KOPT-K1 (cell line): ENCODE results near the gene KRTAP9-8.
"Not testable (repeated sequence)": the region's sequence is repeated elsewhere in the genome, so short reads cannot be mapped to it uniquely, and the experiment has no call there.

ENCODE experiments used
- H3K27ac ChIP-seq: fragments of 200-600 bp; sonication (generic); 2 replicates; pipeline ENCODE4 v1.5.1; 2016; ENCODE audit warnings: antibody characterized with exemption, mild to moderate bottlenecking, low read depth, low read length; ENCODE audit not compliant: poor library complexity, severe bottlenecking
- H3K36me3 ChIP-seq: fragments of 200-600 bp; sonication (generic); 2 replicates; pipeline ENCODE4 v1.5.1; 2017; ENCODE audit warnings: antibody characterized with exemption, mild to moderate bottlenecking, low read length, moderate library complexity; ENCODE audit not compliant: insufficient read depth
- H3K9me3 ChIP-seq: fragments of 200-600 bp; sonication (generic); 2 replicates; pipeline ENCODE4 v1.5.1; 2017; ENCODE audit warnings: antibody characterized with exemption, low read length, mild to moderate bottlenecking; ENCODE audit not compliant: insufficient read depth, poor library complexity, severe bottlenecking

Gene KRTAP9-8, protein sequence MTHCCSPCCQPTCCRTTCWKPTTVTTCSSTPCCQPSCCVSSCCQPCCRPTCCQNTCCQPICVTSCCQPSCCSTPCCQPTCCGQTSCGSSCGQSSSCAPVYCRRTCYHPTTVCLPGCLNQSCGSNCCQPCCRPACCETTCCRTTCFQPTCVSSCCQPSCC

GRCh38 chr17:41237949-41238437 is at the start of gene KRTAP9-8:
KRTAP9-8 (plus strand) TSS chr17:41237999; CDS start chr17:41238052, 53 bp downstream.
- H3K9me3 ChIP-seq, H3K27ac ChIP-seq, H3K36me3 ChIP-seq: not testable (repeated sequence)

DNA sequence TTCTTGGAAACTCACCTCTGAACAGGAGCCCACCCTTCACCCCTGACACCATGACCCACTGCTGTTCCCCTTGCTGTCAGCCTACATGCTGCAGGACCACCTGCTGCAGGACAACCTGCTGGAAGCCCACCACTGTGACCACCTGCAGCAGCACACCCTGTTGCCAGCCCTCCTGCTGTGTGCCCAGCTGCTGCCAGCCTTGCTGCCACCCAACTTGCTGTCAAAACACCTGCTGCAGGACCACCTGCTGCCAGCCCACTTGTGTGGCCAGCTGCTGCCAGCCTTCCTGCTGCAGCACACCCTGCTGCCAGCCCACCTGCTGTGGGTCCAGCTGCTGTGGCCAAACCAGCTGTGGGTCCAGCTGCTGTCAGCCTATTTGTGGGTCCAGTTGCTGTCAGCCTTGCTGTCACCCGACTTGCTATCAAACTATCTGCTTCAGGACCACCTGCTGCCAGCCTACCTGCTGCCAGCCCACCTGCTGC is 47.9 kb upstream of the KRTAP9-8 start, which contains the start of gene KRTAP9-1:
TSS of gene KRTAP9-1 (plus strand) at position 51 of the 482 bp plus-strand sequence. CDS start at position 51, 0 bp downstream.
- not testable (repeated sequence) for H3K9me3 ChIP-seq, H3K36me3 ChIP-seq, H3K27ac ChIP-seq

DNA sequence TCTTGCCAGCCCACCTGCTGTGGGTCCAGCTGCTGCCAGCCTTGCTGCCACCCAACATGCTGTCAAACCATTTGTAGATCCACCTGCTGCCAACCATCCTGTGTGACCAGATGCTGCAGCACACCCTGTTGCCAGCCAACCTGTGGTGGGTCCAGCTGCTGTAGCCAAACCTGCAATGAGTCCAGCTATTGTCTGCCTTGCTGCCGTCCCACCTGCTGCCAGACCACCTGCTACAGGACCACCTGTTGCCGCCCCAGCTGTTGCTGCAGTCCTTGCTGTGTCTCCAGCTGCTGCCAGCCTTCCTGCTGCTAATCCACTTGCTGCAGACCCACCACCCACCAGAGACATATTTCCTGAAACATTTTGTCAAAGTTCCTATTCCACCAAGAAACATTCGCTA is 47.5 kb upstream of the KRTAP9-8 start:
- Histone ChIP-seq H3K27ac (no peak overlapping the region), H3K36me3 (no peaks in the 10 kb centered on the region), H3K9me3 (no peaks in the 10 kb centered on the region)

DNA sequence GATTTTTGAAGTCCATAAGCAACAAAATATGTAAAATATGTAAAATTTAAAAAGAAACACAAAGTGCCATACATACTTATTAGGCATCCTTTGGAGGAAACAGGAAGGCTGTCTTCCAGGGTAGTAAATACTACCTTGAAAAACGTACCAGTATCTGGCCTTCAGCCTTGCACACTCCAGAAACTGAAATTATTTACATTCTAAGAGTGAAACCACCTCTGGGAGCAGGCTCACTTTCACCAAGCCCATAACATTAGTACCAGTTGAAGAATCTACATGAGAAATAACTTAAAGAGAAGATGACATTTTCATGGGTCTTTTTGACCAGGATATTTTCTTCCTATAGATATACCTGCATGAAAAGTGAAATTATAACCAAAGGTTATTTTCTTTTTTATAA is 41.7 kb upstream of the KRTAP9-8 start:
- H3K27ac ChIP-seq, result no peak overlapping the region
- H3K36me3 ChIP-seq, result no peaks in the 10 kb centered on the region
- no peaks in the 10 kb centered on the region for H3K9me3 ChIP-seq

GRCh38 chr17:41199421-41200078 is 38.2 kb upstream of the KRTAP9-8 start:
- H3K9me3 ChIP-seq, result no peaks in the 10 kb centered on the region
- no peaks in the 10 kb centered on the region for H3K36me3 ChIP-seq
- H3K27ac ChIP-seq, result no peak overlapping the region

DNA sequence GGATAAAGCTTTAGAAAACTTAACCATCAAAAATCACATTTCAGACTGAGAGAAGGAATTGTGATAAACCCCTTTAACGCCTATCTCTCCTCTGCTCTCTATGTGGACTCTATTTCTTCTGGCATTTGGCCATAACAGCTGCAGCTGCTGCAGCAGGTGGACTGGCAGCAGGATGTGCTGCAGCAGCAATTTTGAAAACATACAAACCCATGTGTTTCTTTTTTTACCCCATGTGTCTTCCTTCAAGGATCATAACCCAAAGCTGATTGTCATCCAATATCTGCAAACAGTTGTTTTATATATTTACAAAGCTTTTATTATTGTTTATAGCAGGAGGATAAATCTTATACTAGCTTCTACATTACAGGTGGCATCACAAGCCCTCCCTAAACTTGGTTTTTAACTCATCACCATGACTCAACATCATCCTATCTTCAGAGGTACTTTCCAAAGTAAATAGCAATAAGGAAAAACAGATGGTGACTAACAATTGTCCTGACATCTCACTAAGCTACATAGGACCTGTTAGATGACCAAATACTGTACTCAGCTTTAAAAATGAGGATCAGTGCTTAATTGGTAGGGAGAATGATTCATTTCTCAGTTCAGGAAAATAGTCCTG is 25.8 kb upstream of the KRTAP9-8 start:
- Histone ChIP-seq H3K9me3 (no peaks in the 10 kb centered on the region), H3K36me3 (no peaks in the 10 kb centered on the region), H3K27ac (no peak overlapping the region)

GRCh38 chr17:41212524-41213169 is 25.2 kb upstream of the KRTAP9-8 start:
- Histone ChIP-seq H3K27ac (no peak overlapping the region), H3K36me3 (no peaks in the 10 kb centered on the region), H3K9me3 (no peaks in the 10 kb centered on the region)

DNA sequence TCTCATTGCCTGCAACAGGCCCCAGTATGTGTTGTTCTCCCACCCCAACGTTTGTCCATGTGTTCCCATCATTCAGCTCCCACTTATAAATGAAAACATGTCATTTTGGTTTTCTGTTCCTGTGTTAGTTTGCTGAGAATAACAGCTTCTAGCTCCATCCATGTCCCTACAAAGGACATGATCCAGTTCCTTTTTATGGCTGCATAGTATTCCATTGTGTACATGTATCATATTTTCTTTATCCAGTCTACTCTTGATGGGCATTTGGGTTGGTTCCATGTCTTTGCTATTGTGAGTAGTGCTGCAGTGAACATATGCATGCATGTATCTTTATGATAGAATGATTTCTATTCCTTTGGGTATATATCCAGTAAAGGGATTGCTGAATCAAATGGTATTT is 22.1 kb upstream of the KRTAP9-8 start:
- H3K27ac ChIP-seq, result no peak overlapping the region
- no peaks in the 10 kb centered on the region for H3K9me3 ChIP-seq
- H3K36me3 ChIP-seq, result no peaks in the 10 kb centered on the region

- H3K9me3 ChIP-seq, result no peaks in the 10 kb centered on the region
- no peak overlapping the region for H3K27ac ChIP-seq
- no peaks in the 10 kb centered on the region for H3K36me3 ChIP-seq
Observed at GRCh38 chr17:41223821-41224220, 14.0 kb upstream of the KRTAP9-8 start.

DNA sequence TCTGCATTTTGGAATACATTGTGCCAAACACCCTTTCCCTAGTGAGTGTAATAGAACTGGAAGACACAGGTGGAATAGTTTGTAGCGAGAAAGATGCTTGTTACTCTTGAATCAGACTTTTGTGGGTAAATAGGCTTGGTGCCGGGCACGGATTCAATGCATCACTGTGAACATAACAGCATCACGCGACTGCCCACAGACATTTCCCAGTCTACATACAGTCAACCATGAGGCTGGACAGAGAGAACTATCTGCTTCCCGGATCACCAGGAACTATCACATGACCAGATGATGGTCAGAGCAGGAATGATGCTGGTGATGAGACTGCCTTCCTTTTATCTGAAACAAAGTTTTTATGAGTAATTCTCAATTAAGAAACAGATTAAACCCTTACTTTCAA is 11.7 kb upstream of the KRTAP9-8 start:
- Histone ChIP-seq H3K27ac (no peak overlapping the region), H3K9me3 (no peaks in the 10 kb centered on the region), H3K36me3 (no peaks in the 10 kb centered on the region)

- not testable (repeated sequence) for H3K9me3 ChIP-seq, H3K27ac ChIP-seq, H3K36me3 ChIP-seq
Observed at GRCh38 chr17:41226598-41227095, 11.2 kb upstream of the KRTAP9-8 start, which contains the start of gene KRTAP9-2. KRTAP9-2 (plus strand) TSS chr17:41226648; CDS start chr17:41226655, 7 bp downstream.

GRCh38 chr17:41230094-41230493 is 7.7 kb upstream of the KRTAP9-8 start:
- H3K9me3 ChIP-seq, result no peaks in the 10 kb centered on the region
- H3K36me3 ChIP-seq, result no peaks in the 10 kb centered on the region
- no peak overlapping the region for H3K27ac ChIP-seq

DNA sequence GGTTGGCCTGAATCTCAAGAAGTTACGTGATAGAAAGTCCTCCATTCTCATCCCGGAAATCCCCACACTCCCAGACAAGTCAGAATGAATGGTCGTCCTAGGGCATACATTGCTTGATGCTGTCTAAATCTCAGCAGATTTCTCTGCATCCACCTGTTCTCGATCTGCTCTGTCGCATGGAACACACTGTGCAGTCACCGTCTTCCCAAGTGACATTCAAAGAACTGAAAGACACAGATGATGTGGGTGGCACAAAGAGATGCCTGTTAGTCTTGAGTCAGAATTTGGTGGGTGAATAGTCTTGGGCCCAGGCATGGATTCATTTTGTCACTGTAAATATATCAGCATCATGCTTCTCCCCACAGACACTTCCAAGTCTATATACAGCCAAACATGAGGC is 6.1 kb upstream of the KRTAP9-8 start:
- no peak overlapping the region for H3K27ac ChIP-seq
- H3K36me3 ChIP-seq, result no peaks in the 10 kb centered on the region
- H3K9me3 ChIP-seq, result no peaks in the 10 kb centered on the region

DNA sequence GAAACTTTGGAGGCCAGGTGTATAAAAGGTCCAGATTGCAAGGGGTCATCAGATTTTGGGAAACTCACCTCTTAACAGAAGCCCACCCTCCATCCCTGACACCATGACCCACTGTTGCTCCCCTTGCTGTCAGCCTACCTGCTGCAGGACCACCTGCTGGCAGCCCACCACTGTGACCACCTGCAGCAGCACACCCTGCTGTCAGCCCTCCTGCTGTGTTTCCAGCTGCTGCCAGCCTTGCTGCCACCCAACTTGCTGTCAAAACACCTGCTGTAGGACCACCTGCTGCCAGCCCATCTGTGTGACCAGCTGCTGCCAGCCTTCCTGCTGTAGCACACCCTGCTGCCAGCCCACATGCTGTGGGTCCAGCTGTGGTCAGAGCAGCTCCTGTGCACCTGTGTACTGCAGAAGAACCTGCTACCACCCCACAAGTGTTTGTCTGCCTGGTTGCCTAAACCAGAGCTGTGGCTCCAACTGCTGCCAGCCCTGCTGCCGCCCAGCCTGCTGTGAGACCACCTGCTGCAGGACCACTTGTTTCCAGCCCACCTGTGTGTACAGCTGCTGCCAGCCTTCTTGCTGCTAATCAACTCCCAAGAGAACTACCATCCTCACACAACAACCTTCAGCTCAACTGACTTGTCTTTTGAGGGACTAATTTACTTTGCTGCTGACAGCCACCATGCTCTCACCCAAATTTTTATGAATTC is 5.2 kb upstream of the KRTAP9-8 start, which contains the start of gene KRTAP9-3:
TSS of gene KRTAP9-3 (plus strand) at position 51 of the 707 bp plus-strand sequence. CDS start at position 104, 53 bp downstream.
- H3K9me3 ChIP-seq, H3K36me3 ChIP-seq: not testable (repeated sequence)

More for the DNA sequence above, 5.2 kb upstream of the KRTAP9-8 start, which contains the start of gene KRTAP9-3:
- not testable (repeated sequence) for H3K27ac ChIP-seq
